MM.1S (cell line): ENCODE results near the gene PTPRN2.
"Not testable (repeated sequence)": the region's sequence is repeated elsewhere in the genome, so short reads cannot be mapped to it uniquely, and the experiment has no call there.

Experiments used
- CTCF ChIP-seq: fragments of 300-600 bp; sonication (generic); IDR thresholded peaks from 2 replicates; pipeline ENCODE4 v1.5.1; 2016; ENCODE audit warnings: antibody characterized with exemption, low read length, mixed read lengths
- EZH2 ChIP-seq: fragments of 300-600 bp; sonication (generic); optimal IDR thresholded peaks from 2 replicates; pipeline ENCODE3; 2017; ENCODE audit warnings: low read depth, mild to moderate bottlenecking, antibody characterized with exemption, low read length, mixed read lengths
- EZH2phosphoT487 ChIP-seq: fragments of 300-600 bp; sonication (generic); IDR thresholded peaks from 2 replicates; pipeline ENCODE4 v1.6.1; 2018; ENCODE audit warnings: antibody characterized with exemption, low read length

- not testable (repeated sequence) for TF ChIP-seq CTCF, EZH2, EZH2phosphoT487
Observed at GRCh38 chr7:157592636-157593320, 994.8 kb downstream of the PTPRN2 start.
